ENCODE measurements around the gene ZNF688. TPM values are rescaled to one million over a fixed set of nuclear protein-coding genes. Genes with fewer than 3 reads are reported as not detected.
A peak's percentile ranks its signal among the peaks of the same experiment; 100 is the strongest.

The ZNF688 gene
- total and polyA plus RNA-seq, 2 of the 13 experiments (the other 11 are each of a cell fraction or from before 2014, with no cell fraction given), result 2.4 to 5.4 TPM

- TF ChIP-seq RORA (CRISPR knock-in tag; IDR thresholded peaks at IDR 0.05) (no peak), ZNF382 (CRISPR knock-in tag; IDR thresholded peaks at IDR 0.05; ENCODE audit: borderline replicate concordance) (no peak), ZBTB40 (IDR thresholded peaks at IDR 0.05) (no peak), ZBTB40 (CRISPR knock-in tag; IDR thresholded peaks at IDR 0.05) (peak; percentile 70; the same call in 1 of the 2 replicates), CBX2 (IDR thresholded peaks at IDR 0.05; ENCODE audit: low read depth, low read length) (no peak), CBX2 (CRISPR knock-in tag; IDR thresholded peaks at IDR 0.05; ENCODE audit: low read depth) (no peak), ZNF503 (CRISPR knock-in tag; IDR thresholded peaks at IDR 0.05) (no peak), ZNF296 (CRISPR knock-in tag; conservative IDR thresholded peaks at IDR 0.05) (no peak), ZNF556 (CRISPR knock-in tag; IDR thresholded peaks at IDR 0.05; ENCODE audit: borderline replicate concordance) (peak; percentile 65), FOSL1 (CRISPR knock-in tag; IDR thresholded peaks at IDR 0.05; ENCODE audit: borderline replicate concordance) (no peak), TCF12 (IDR thresholded peaks at IDR 0.05) (no peak), TCF12 (CRISPR knock-in tag; IDR thresholded peaks at IDR 0.05) (no peak), ZNF275 (CRISPR knock-in tag; IDR thresholded peaks at IDR 0.05; ENCODE audit: borderline replicate concordance) (peak; percentile 49; the same call in 1 of the 2 replicates), ARID4A (CRISPR knock-in tag; IDR thresholded peaks at IDR 0.05; ENCODE audit: borderline replicate concordance) (no peak)
Observed at GRCh38 chr16:30535777-30536190, 35.7 kb downstream of the ZNF688 start (continued).

All from HepG2 (cell line).